Measurements from ENCODE around the gene MTG2.

Gene MTG2

GRCh38 chr20:62159052-62159451, 23.8 kb upstream of the MTG2 start:
- no peak overlapping the region for H3K27ac ChIP-seq
- DNase-seq (ENCODE audit: low spot score): no peak
- H3K4me3 ChIP-seq: no peak overlapping the region
- no peak for TF ChIP-seq CTCF (IDR thresholded peaks at IDR 0.05)

GRCh38 chr20:62159839-62160238, 23.0 kb upstream of the MTG2 start:
- DNase-seq (ENCODE audit: low spot score): no peak
- Histone ChIP-seq H3K4me3 (no peak overlapping the region), H3K27ac (no peak overlapping the region)
- TF ChIP-seq CTCF (IDR thresholded peaks at IDR 0.05): no peak

GRCh38 chr20:62160253-62160652, 22.6 kb upstream of the MTG2 start:
- Histone ChIP-seq H3K27ac (no peak overlapping the region), H3K4me3 (no peak overlapping the region)
- no peak for TF ChIP-seq CTCF (IDR thresholded peaks at IDR 0.05)
- DNase-seq (ENCODE audit: low spot score): no peak

GRCh38 chr20:62160876-62161275, 22.0 kb upstream of the MTG2 start:
- TF ChIP-seq CTCF (IDR thresholded peaks at IDR 0.05): no peak
- Histone ChIP-seq H3K4me3 (no peak overlapping the region), H3K27ac (no peak overlapping the region)
- no peak for DNase-seq (ENCODE audit: low spot score)

GRCh38 chr20:62161347-62161746, 21.5 kb upstream of the MTG2 start:
- no peak for DNase-seq (ENCODE audit: low spot score)
- no peak for TF ChIP-seq CTCF (IDR thresholded peaks at IDR 0.05)
- no peak overlapping the region for H3K27ac ChIP-seq
- no peak overlapping the region for H3K4me3 ChIP-seq

- H3K4me3 ChIP-seq: no peak overlapping the region
- no peak overlapping the region for H3K27ac ChIP-seq
- no peak for DNase-seq (ENCODE audit: low spot score)
- no peak for TF ChIP-seq CTCF (IDR thresholded peaks at IDR 0.05)
These were observed 19.9 kb upstream of the MTG2 start for GRCh38 chr20:62162765-62163484.

- Histone ChIP-seq H3K4me3 (no peak overlapping the region), H3K27ac (no peak overlapping the region)
- DNase-seq (ENCODE audit: low spot score): no peak
- TF ChIP-seq CTCF (IDR thresholded peaks at IDR 0.05): no peak
These were observed 19.4 kb upstream of the MTG2 start for GRCh38 chr20:62163485-62163865.
